HEK293 (cell line): ENCODE measurements around the gene OR52I2.

Experiments
- CTCF ChIP-seq: fragments of 450-650 bp; formaldehyde crosslinking; IDR thresholded peaks from 2 replicates; pipeline ENCODE4 v1.5.1; 2016; ENCODE audit warnings: missing biosample characterization, missing genetic modification characterization
- PRDM10 ChIP-seq: fragments of 450-650 bp; formaldehyde crosslinking; IDR thresholded peaks from 2 replicates; pipeline ENCODE4 v1.5.1; 2016; ENCODE audit warnings: missing biosample characterization, missing genetic modification characterization
- SETDB1 ChIP-seq: IDR thresholded peaks from one replicate; pipeline ENCODE4 v1.6.1; 2017; ENCODE audit warnings: mild to moderate bottlenecking, low read length, moderate library complexity, mixed read lengths; ENCODE audit not compliant: insufficient read length
- ZBTB1 ChIP-seq: fragments of 450-650 bp; formaldehyde crosslinking; IDR thresholded peaks from 2 replicates; pipeline ENCODE4 v1.5.1; 2016; ENCODE audit warnings: missing biosample characterization, missing genetic modification characterization
- ZBTB7A ChIP-seq: fragments of 450-650 bp; formaldehyde crosslinking; IDR thresholded peaks from 2 replicates; pipeline ENCODE4 v1.5.1; 2016; ENCODE audit warnings: low read depth, missing biosample characterization, missing genetic modification characterization
- ZNF121 ChIP-seq: fragments of 450-650 bp; formaldehyde crosslinking; IDR thresholded peaks from 2 replicates; pipeline ENCODE4 v1.5.1; 2016; ENCODE audit warnings: missing biosample characterization, missing genetic modification characterization
- ZNF184 ChIP-seq: fragments of 450-650 bp; IDR thresholded peaks from 2 replicates; pipeline ENCODE4 v1.5.1; 2018; ENCODE audit warnings: missing biosample characterization, mild to moderate bottlenecking, missing genetic modification characterization
- ZNF416 ChIP-seq: fragments of 450-650 bp; formaldehyde crosslinking; IDR thresholded peaks from 2 replicates; pipeline ENCODE4 v1.5.1; 2016; ENCODE audit warnings: missing biosample characterization, missing genetic modification characterization
- ZSCAN5A ChIP-seq: fragments of 450-650 bp; formaldehyde crosslinking; IDR thresholded peaks from 2 replicates; pipeline ENCODE4 v1.5.1; 2016; ENCODE audit warnings: missing biosample characterization, missing genetic modification characterization
- TF ChIP-seq, protein P1 (sequence below): fragments of 450-650 bp; IDR thresholded peaks from 2 replicates; pipeline ENCODE4 v1.5.1; 2018; ENCODE audit warnings: missing biosample characterization, missing genetic modification characterization

DNA sequence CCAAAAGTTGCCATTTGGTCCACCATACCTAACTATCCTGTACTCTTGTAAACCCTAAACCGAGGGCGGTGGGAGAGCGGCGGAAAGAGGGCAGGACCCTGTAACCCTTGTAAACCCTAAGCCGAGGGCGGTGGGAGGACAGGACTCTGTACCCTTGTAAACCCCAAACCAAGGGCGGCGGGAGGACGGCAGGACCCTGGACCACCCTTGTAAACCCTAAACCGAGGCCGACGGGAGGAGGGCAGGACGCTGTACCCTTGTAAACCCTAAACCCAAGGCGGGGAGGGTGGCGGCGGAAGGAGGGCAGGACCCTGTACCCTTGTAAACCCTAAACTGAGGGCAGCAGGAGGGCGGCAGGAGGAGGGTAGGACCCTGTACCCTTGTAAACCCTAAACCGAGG is 12.5 kb upstream of the OR52I2 start:
- TF ChIP-seq CTCF (no peak), ZNF416 (tag by site-specific recombination) (no peak), SETDB1 (no peak), ZSCAN5A (tag by site-specific recombination) (no peak), ZBTB7A (tag by site-specific recombination) (no peak), ZNF184 (tag by site-specific recombination) (no peak), ZNF121 (tag by site-specific recombination) (no peak), PRDM10 (tag by site-specific recombination) (no peak), ZBTB1 (tag by site-specific recombination) (no peak)
- TF ChIP-seq, protein P1, sequence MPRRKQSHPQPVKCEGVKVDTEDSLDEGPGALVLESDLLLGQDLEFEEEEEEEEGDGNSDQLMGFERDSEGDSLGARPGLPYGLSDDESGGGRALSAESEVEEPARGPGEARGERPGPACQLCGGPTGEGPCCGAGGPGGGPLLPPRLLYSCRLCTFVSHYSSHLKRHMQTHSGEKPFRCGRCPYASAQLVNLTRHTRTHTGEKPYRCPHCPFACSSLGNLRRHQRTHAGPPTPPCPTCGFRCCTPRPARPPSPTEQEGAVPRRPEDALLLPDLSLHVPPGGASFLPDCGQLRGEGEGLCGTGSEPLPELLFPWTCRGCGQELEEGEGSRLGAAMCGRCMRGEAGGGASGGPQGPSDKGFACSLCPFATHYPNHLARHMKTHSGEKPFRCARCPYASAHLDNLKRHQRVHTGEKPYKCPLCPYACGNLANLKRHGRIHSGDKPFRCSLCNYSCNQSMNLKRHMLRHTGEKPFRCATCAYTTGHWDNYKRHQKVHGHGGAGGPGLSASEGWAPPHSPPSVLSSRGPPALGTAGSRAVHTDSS (tag by site-specific recombination), result no peak
